ENCODE results near the gene ABCB9.

The ABCB9 gene

GRCh38 chr12:122981587-122982476 is 15.6 kb upstream of the ABCB9 start:
- DNase-seq (ENCODE audit: low read depth, low spot score): no peak

- peak; percentile 65 for DNase-seq (ENCODE audit: low read depth, low spot score)
Measured at GRCh38 chr12:122981036-122981471, 14.8 kb upstream of the ABCB9 start.

GRCh38 chr12:122980183-122981035 is 14.1 kb upstream of the ABCB9 start, which contains the start of gene ARL6IP4:
Gene ARL6IP4 (plus strand): TSS chr12:122980681. CDS start chr12:122981140, 459 bp downstream.
- peak; percentile 86 for DNase-seq (ENCODE audit: low read depth, low spot score)

GRCh38 chr12:122979908-122980182 is 13.6 kb upstream of the ABCB9 start:
- DNase-seq (ENCODE audit: low read depth, low spot score): no peak

GRCh38 chr12:122979001-122979907 is 13.0 kb upstream of the ABCB9 start:
- no peak for DNase-seq (ENCODE audit: low read depth, low spot score)

GRCh38 chr12:122978507-122978955 is 12.3 kb upstream of the ABCB9 start:
- DNase-seq (ENCODE audit: low read depth, low spot score): no peak

- DNase-seq (ENCODE audit: low read depth, low spot score): no peak
Measured at GRCh38 chr12:122977655-122978392, 11.6 kb upstream of the ABCB9 start.

- DNase-seq (ENCODE audit: low read depth, low spot score): no peak
Measured at GRCh38 chr12:122977153-122977552, 10.9 kb upstream of the ABCB9 start.

GRCh38 chr12:122976648-122976975 is 10.3 kb upstream of the ABCB9 start:
- DNase-seq (ENCODE audit: low read depth, low spot score): no peak

GRCh38 chr12:122975790-122976647 is 9.8 kb upstream of the ABCB9 start:
- no peak for DNase-seq (ENCODE audit: low read depth, low spot score)

GRCh38 chr12:122974892-122975789 is 8.9 kb upstream of the ABCB9 start, which contains the start of gene OGFOD2:
Gene OGFOD2 (plus strand): TSS chr12:122975244. CDS start chr12:122975252, 8 bp downstream.
- DNase-seq (ENCODE audit: low read depth, low spot score): peak; percentile 96

GRCh38 chr12:122974274-122974891 is 8.1 kb upstream of the ABCB9 start:
- peak; percentile 99 for DNase-seq (ENCODE audit: low read depth, low spot score)

- DNase-seq (ENCODE audit: low read depth, low spot score): no peak
Measured at GRCh38 chr12:122969676-122970075, 3.4 kb upstream of the ABCB9 start.

GRCh38 chr12:122968104-122968503 is 1.8 kb upstream of the ABCB9 start:
- DNase-seq (ENCODE audit: low read depth, low spot score): no peak

GRCh38 chr12:122966743-122967550 is 684 bp upstream of the ABCB9 start:
- DNase-seq (ENCODE audit: low read depth, low spot score): no peak

- no peak for DNase-seq (ENCODE audit: low read depth, low spot score)
Measured at GRCh38 chr12:122965321-122965751, 927 bp downstream of the ABCB9 start.
